ENCODE measurements around the gene CLMN.
"Not testable (repeated sequence)": the region's sequence is repeated elsewhere in the genome, so short reads cannot be mapped to it uniquely, and the experiment has no call there.

The CLMN gene

DNA sequence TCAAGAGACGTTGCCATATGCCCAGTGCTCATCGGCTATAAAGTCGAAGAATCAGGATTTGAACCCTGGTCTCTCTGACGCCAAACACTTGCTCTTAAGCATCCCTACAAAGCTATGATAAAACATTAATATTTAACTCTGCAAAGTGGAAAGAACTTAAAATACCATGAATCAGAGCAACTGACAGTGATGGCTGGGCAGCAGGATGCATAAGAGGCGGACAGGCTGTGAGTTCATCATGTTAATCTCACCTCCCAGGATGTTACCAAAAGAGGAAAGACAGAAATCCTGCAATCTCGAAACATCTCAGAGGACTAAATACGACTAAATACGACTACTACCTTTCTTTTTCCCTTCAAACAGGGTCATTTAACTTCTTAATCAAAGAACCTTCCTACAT, 168.1 kb downstream of the CLMN start:
- DNase-seq = no peak

GRCh38 chr14:95150910-95151309, 168.8 kb downstream of the CLMN start:
- DNase-seq = no peak

GRCh38 chr14:95149441-95149840, 170.3 kb downstream of the CLMN start:
- DNase-seq = no peak

DNA sequence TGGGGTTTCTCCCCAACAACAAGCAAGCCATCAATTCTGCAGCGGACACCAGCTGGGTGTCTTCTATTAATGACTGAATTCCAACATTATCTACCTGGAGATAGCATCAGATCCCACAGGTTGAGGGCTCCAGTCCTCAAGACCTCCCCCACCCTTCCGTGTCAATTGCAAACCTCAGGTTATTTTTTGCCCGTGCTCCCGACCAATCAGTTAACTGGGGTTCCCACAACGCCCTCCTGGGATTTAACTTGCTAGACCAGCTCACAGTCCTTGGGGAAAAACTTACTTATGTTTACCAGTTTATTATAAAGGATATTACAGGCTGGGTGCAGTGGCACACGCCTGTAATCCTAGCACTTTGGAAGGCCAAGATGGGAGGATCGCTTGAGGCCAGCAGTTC, 172.1 kb downstream of the CLMN start:
- no peak for DNase-seq

DNA sequence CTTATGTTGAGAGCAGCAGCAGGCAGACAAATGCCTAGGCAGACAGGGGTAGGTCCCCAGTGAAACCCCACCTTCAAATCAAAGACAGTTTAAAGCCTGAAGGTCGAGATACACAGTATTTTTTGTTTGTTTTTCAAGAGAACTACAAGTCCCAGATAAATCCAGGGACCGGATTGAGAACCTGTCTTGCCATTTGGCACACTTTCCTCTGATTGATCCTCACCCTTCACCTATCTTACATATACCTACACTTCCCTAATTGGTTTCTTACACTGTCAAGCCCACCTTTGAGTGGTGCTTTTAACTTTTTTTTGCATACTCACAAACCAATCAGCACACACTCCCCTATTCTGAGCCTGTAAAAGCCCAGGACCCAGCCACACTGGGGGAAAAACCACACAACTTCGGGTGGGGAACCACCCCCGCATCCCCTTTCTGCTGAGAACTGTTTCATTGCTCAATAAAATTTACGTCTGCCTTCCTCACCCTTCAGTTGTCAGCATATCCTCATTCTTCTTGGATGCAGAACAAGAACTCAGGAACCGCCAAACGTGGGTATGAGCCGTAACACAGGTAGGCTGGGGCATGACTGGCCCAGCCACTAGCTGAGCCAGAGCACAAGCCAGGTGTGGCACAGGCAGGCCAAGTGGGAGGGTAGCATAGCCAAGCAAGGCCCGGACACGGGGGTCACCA, 173.5 kb downstream of the CLMN start:
- DNase-seq = no peak

- no peak for DNase-seq
Measured at GRCh38 chr14:95144849-95145248, 174.9 kb downstream of the CLMN start.

- DNase-seq = peak in 1 of 2 donors; percentile 56
Measured at GRCh38 chr14:95143808-95144620, 175.7 kb downstream of the CLMN start.

DNA sequence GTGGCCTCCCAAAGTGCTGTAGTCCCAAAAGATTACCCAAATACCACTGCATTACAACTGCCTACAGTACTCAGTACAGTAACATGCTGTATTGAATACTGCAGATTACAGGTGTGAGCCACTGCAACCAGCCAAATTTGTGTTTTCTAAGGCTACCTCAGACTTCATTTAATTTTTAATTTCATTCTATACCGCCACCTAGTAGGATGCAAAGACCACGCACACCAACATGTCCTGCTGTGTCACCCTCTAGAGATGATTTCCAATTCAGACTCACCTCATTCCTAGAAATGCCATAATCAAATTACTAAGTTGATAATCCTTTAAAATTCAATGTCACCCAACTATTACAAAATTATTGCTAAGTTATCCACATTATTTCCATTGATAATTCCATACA, 177.5 kb downstream of the CLMN start:
- DNase-seq = no peak

GRCh38 chr14:95141684-95142083, 178.0 kb downstream of the CLMN start:
- no peak for DNase-seq

GRCh38 chr14:95140060-95140858, 179.4 kb downstream of the CLMN start:
- peak in 1 of 2 donors; percentile 70 for DNase-seq

DNA sequence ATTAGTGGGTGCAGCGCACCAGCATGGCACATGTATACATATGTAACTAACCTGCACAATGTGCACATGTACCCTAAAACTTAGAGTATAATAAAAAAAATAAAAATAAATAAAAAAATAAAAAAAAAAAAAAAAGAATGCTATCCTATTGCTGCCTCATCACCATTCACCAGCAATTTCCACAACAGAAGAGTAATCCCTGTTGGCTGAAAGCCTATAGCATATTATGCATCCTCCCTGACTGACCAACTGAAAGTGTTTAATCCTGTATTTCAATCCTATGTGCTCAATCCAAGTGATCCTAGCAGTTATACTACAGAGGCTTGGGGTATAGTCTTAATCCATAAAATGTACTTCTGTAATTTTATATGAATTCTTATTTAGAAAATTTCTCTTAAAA, 180.8 kb downstream of the CLMN start:
- DNase-seq = no peak

DNA sequence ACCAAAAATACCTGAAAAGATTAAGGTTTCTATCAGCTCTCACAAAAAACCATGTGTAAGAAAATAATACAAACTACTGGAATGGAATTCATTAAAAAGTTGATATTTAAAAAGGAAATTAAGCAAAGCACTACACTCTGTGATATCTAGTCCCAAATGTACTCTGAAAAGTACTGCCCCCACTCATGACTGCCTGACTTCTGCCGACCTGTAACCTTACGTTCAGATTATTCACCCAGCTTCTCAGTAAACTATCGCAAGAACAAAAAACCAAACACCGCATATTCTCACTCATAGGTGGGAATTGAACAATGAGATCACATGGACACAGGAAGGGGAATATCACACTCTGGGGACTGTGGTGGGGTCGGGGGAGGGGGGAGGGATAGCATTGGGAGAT, 181.3 kb downstream of the CLMN start:
- DNase-seq = not testable (repeated sequence)

DNA sequence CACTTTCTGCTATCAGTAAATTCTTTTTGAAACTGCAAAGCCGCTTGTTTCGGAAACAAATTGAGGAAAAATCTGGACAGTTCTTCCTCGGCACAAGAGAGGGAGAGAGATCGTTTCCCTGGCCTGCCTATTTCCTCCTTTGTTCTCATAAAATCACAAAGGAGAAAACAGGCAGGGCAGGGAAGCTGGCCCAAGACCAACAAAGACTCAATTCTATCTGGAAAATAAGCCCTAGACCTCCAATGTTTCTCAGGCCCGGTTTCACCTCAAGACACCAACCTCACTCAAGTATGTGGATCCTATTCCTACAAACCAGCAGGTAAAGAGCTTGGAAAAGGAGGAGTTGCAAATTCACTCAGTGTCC, 181.9 kb downstream of the CLMN start:
- DNase-seq = no peak

- DNase-seq = no peak
Measured at GRCh38 chr14:95137164-95137803, 182.4 kb downstream of the CLMN start.

GRCh38 chr14:95136631-95137030, 183.1 kb downstream of the CLMN start:
- no peak for DNase-seq

- no peak for DNase-seq
Measured at GRCh38 chr14:95134304-95134933, 185.3 kb downstream of the CLMN start.

GRCh38 chr14:95133282-95133681, 186.4 kb downstream of the CLMN start:
- DNase-seq = no peak

- DNase-seq = no peak
Measured at GRCh38 chr14:95132760-95133159, 186.9 kb downstream of the CLMN start.

Data from bone marrow (tissue), 2 donors.